HepG2 (cell line): ENCODE measurements around the gene NUP214. TPM values are rescaled to one million over a fixed set of nuclear protein-coding genes. Genes with fewer than 3 reads are reported as not detected.

ENCODE experiments used
- ATAC-seq: fragments of 200-7000 bp; cut with Tn5 transposase; 3 replicates; pipeline ENCODE4 v1.9.1; 2020; ENCODE audit warnings: mild to moderate bottlenecking, moderate library complexity
- BruUV-seq: library from RNA; stranded (reverse); fragments of 400-500 nt; replicated peaks from 2 replicates; lab custom pipeline; 2021; lab: Mats Ljungman, UMichigan
- CTCF ChIA-PET: fragments of 300-600 bp; formaldehyde crosslinking; extraction: SDS; loops from one replicate; lab custom pipeline; 2021; ENCODE audit warnings: low total read pairs, inconsistent platforms, low intra/inter-chr PET ratio; lab: Yijun Ruan, JAX
- POLR2A ChIA-PET: fragments of 350-600 bp; sonication (Branson Sonifier 250); formaldehyde crosslinking; loops from one replicate; lab custom pipeline; 2020; ENCODE audit warnings: antibody characterized with exemption, inconsistent platforms; lab: Yijun Ruan, JAX
- DNase-seq: peaks from one replicate; pipeline ENCODE4 v3.0.0-alpha.2; 2015; ENCODE audit warnings: low spot score
- FAIRE-seq: peaks from 3 replicates; lab custom pipeline; 2011; peaks lifted over from hg19 to GRCh38; lab: Jason Lieb, UNC
- H2AFZ ChIP-seq: one replicate; pipeline ENCODE4 v1.6.1; 2011; ENCODE audit warnings: low read length, inconsistent platforms
- H3K27ac ChIP-seq: fragments of 300-600 bp; 3 replicates; pipeline ENCODE4 v1.8.0; 2011; ENCODE audit warnings: mixed run types, mild to moderate bottlenecking, mixed read lengths, low read length, inconsistent platforms; ENCODE audit not compliant: insufficient read depth; ENCODE audit errors: extremely low read length
- H3K27me3 ChIP-seq, 2 experiments: fragments of 200-600 bp in 1 of 2; 2 replicates in 1 of 2; 3 replicates in 1 of 2; pipeline versions ENCODE4 v1.6.0 to v1.8.0; 2011; ENCODE audit warnings: low read length in 2 of 2, mild to moderate bottlenecking in 2 of 2, moderate library complexity in 2 of 2, inconsistent platforms in 1 of 2; ENCODE audit not compliant: insufficient read depth in 2 of 2, control insufficient read depth in 1 of 2
- H3K36me3 ChIP-seq, 2 experiments: fragments of 200-600 bp in 1 of 2; replicated peaks in 1 of 2; 2 replicates in 1 of 2; 3 replicates in 1 of 2; pipeline versions ENCODE4 v1.5.1 to v1.8.0; 2011; ENCODE audit warnings: low read length in 2 of 2, inconsistent platforms in 1 of 2; ENCODE audit not compliant: insufficient read depth in 2 of 2, control insufficient read depth in 1 of 2
- H3K4me1 ChIP-seq: 2 replicates; pipeline ENCODE4 v1.5.1; 2012; ENCODE audit warnings: low read length, inconsistent platforms; ENCODE audit not compliant: insufficient read depth
- H3K4me2 ChIP-seq: 2 replicates; pipeline ENCODE4 v1.6.0; 2011; ENCODE audit warnings: low read depth, low read length, inconsistent platforms
- H3K4me3 ChIP-seq, 3 experiments: fragments of 200-600 bp in 1 of 3; sonication (generic), shearing (Covaris generic) in 1 of 3; replicated peaks in 1 of 3; 2 replicates each; pipeline ENCODE4 v1.5.1; 2011 to 2016; ENCODE audit warnings: low read length in 3 of 3, inconsistent platforms in 2 of 3, low read depth in 2 of 3, mild to moderate bottlenecking in 2 of 3, control low read depth in 1 of 3, mixed read lengths in 1 of 3; ENCODE audit not compliant: insufficient read depth in 1 of 3
- H3K79me2 ChIP-seq: one replicate; pipeline ENCODE4 v1.6.1; 2011; ENCODE audit warnings: low read length, inconsistent platforms; ENCODE audit not compliant: insufficient read depth
- H3K9ac ChIP-seq: 2 replicates; pipeline ENCODE4 v1.6.0; 2011; ENCODE audit warnings: mild to moderate bottlenecking, low read depth, low read length, inconsistent platforms; ENCODE audit not compliant: insufficient read depth
- H3K9me3 ChIP-seq: 2 replicates; pipeline ENCODE4 v1.5.1; 2012; ENCODE audit warnings: mild to moderate bottlenecking, low read length
- H4K20me1 ChIP-seq: 2 replicates; pipeline ENCODE4 v1.6.0; 2011; ENCODE audit warnings: inconsistent platforms, mild to moderate bottlenecking, low read length, moderate library complexity; ENCODE audit not compliant: insufficient read depth
- GATA4 ChIP-seq: sonication (generic); IDR thresholded peaks from 2 replicates; pipeline ENCODE4 v1.6.1; 2016; ENCODE audit warnings: antibody characterized with exemption, low read depth, borderline replicate concordance
- GTF2F1 ChIP-seq: fragments of 150-350 bp; IDR thresholded peaks from 2 replicates; pipeline ENCODE4 v1.6.1; 2014; ENCODE audit warnings: low read length
- MEIS1 ChIP-seq: sonication (generic); formaldehyde crosslinking; IDR thresholded peaks from 2 replicates; pipeline ENCODE4 v1.9.0; 2021; ENCODE audit warnings: mild to moderate bottlenecking, missing genetic modification reagents, moderate library complexity, borderline replicate concordance
- MYC ChIP-seq: sonication (generic); formaldehyde crosslinking; IDR thresholded peaks from 2 replicates; pipeline ENCODE4 v1.9.0; 2021; ENCODE audit warnings: missing genetic modification reagents, borderline replicate concordance
- SMAD9 ChIP-seq: sonication (generic); formaldehyde crosslinking; IDR thresholded peaks from 2 replicates; pipeline ENCODE4 v1.5.1; 2020; ENCODE audit warnings: mild to moderate bottlenecking, missing genetic modification reagents
- ZNF33B ChIP-seq: sonication (generic); formaldehyde crosslinking; IDR thresholded peaks from 2 replicates; pipeline ENCODE4 v1.5.1; 2020; ENCODE audit warnings: mild to moderate bottlenecking, missing genetic modification reagents
- ZNF460 ChIP-seq: sonication (generic); formaldehyde crosslinking; IDR thresholded peaks from 2 replicates; pipeline ENCODE4 v1.5.1; 2020; ENCODE audit warnings: missing genetic modification reagents, mild to moderate bottlenecking, borderline replicate concordance
- ZNF570 ChIP-seq: sonication (generic); formaldehyde crosslinking; IDR thresholded peaks from 2 replicates; pipeline ENCODE4 v1.4.0; 2020; ENCODE audit warnings: mild to moderate bottlenecking, missing genetic modification reagents, borderline replicate concordance
- ZNF720 ChIP-seq: sonication (generic); formaldehyde crosslinking; IDR thresholded peaks from 2 replicates; pipeline ENCODE4 v1.4.0; 2020; ENCODE audit warnings: missing genetic modification reagents
- ZNF841 ChIP-seq: sonication (generic); formaldehyde crosslinking; IDR thresholded peaks from 2 replicates; pipeline ENCODE4 v1.8.1; 2023; ENCODE audit warnings: missing genetic modification reagents, borderline replicate concordance
- WGBS: methylation state at CpG from one replicate; pipeline ENCODE4 v1.1.6; 2017; ENCODE audit warnings: low lambda C conversion rate; 5-methylcytosine and 5-hydroxymethylcytosine counted together
- in situ Hi-C: cut with HindIII; loops from 2 replicates; pipeline ENCODE4 v1.10.0; 2017; ENCODE audit warnings: low pct_unique_long_range_greater_than_20kb; ENCODE audit not compliant: extremely low pct_ligation_motif_present
- intact Hi-C: fragments of 100-400 bp; cut with micrococcal nuclease; formaldehyde crosslinking; loops from one replicate; pipeline ENCODE4 v1.10.0; 2022; ENCODE audit not compliant: unreplicated experiment
- polyA plus RNA-seq, 8 experiments: library from polyadenylated mRNA; depleted of rRNA in 3 of 8; stranded (reverse) in 7 of 8; unstranded in 1 of 8; fragments of >200 nt; fragmentation: Illumina TruSeq in 4 of 8; extraction: Trizol in 4 of 8; gene quantifications; 2 replicates each; pipeline versions ENCODE4 v1.2.1 to v1.2.3, GENCODE V29; 2011 to 2016; ENCODE audit warnings: low read depth in 4 of 8, missing spikeins in 1 of 8, mixed read lengths in 1 of 8; ENCODE audit not compliant: insufficient read depth in 1 of 8
- total RNA-seq, 5 experiments: library from RNA; depleted of rRNA; stranded (reverse); fragments of >200 nt; fragmentation: Illumina TruSeq; extraction: Trizol; gene quantifications; 2 replicates each; pipeline ENCODE4 v1.2.3, GENCODE V29; 2016; ENCODE audit warnings: low read depth in 1 of 5
- TF ChIP-seq, protein P1 (sequence below): sonication (generic); formaldehyde crosslinking; IDR thresholded peaks from 2 replicates; pipeline ENCODE4 v1.4.0; 2020; ENCODE audit warnings: mild to moderate bottlenecking, low read depth, missing genetic modification reagents
- TF ChIP-seq, protein P2 (sequence below): sonication (generic); formaldehyde crosslinking; IDR thresholded peaks from 2 replicates; pipeline ENCODE4 v1.5.0; 2020; ENCODE audit warnings: mild to moderate bottlenecking, missing genetic modification reagents
- TF ChIP-seq, protein P3 (sequence below): sonication (generic); formaldehyde crosslinking; IDR thresholded peaks from 2 replicates; pipeline ENCODE4 v1.4.0; 2020; ENCODE audit warnings: missing genetic modification reagents

NUP214 gene
- total and polyA plus RNA-seq, 2 of the 13 experiments (the other 11 are each of a cell fraction or from before 2014, with no cell fraction given): 8.4 to 16.0 TPM

DNA sequence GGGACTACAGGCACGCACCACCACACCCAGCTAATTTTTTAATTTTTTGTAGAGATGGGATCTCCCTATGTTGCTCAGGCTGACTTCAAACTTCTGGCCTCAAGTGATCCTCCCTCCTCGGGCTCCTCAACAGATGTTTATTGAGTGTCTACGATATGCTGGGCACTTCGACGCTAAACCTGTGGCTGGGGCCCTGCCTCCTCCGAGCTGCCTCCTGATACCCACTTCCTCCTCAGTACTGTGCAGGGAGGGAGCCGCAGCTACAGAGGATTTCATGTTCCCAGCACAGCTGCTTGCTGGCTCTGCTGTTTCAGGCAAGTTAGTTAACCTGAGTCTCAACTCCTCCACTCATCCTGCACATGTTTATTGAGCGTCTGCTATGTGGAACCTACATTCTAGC lies 19.4 kb upstream of the NUP214 start:
- POLR2A ChIA-PET: no interaction called here
- H2AFZ ChIP-seq: no peak overlapping the region
- TF ChIP-seq GTF2F1: no peak
- TF ChIP-seq GATA4: no peak
- TF ChIP-seq MYC (CRISPR knock-in tag): no peak
- no peak for TF ChIP-seq ZNF460 (CRISPR knock-in tag)
- TF ChIP-seq ZNF33B: no peak
- TF ChIP-seq, protein P1, sequence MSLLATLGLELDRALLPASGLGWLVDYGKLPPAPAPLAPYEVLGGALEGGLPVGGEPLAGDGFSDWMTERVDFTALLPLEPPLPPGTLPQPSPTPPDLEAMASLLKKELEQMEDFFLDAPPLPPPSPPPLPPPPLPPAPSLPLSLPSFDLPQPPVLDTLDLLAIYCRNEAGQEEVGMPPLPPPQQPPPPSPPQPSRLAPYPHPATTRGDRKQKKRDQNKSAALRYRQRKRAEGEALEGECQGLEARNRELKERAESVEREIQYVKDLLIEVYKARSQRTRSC: no peak
- TF ChIP-seq ZNF570: no peak
- TF ChIP-seq SMAD9: no peak
- TF ChIP-seq, all 625 proteins: peak for 0
- no peaks in the 10 kb centered on the region for H3K36me3 ChIP-seq
- in situ Hi-C loops: no loop called here
- intact Hi-C loops: no loop called here
- H3K9me3 ChIP-seq: no peaks in the 10 kb centered on the region
- H3K4me1 ChIP-seq: peaks cover 1% of the 10 kb centered on the region
- 93% methylated on average over 8 of the region's 8 CpGs for WGBS
- FAIRE-seq: no peak
- no peak overlapping the region for H3K9ac ChIP-seq
- DNase-seq: no peak
- H3K79me2 ChIP-seq: no peaks in the 10 kb centered on the region
- no peaks in the 10 kb centered on the region for H4K20me1 ChIP-seq
- no peak for ATAC-seq
- no peak overlapping the region for H3K27ac ChIP-seq
- H3K4me3 ChIP-seq: no peak overlapping the region
- CTCF ChIA-PET: no interaction called here
- BruUV-seq: no TSS peak
- H3K27me3 ChIP-seq: no peaks in the 10 kb centered on the region
- H3K4me2 ChIP-seq: no peak overlapping the region

DNA sequence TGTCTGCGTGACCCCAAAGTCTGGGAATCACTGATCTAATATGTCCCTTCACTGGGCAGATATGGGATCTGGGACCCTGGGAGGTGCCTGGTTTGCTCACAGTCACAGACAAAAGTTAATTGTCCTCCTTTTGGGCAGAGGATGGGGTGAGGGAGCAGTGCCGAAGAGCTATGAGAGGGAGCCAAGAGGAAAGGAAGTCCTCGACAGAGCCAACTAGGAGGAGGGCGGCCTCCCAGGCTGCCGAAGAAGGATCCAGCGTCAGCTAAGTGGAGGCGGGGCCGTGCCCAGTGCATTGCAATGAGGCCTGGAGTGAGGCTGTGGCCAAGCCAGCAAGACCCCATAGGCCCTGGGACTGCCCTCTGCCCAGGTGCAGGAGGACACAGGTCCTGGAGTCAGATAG lies 17.6 kb upstream of the NUP214 start:
- Histone ChIP-seq H3K4me2 (no peak overlapping the region), H3K36me3 (no peaks in the 10 kb centered on the region), H3K4me3 (no peak overlapping the region), H3K9ac (no peak overlapping the region), H3K27ac (no peak overlapping the region), H3K9me3 (no peaks in the 10 kb centered on the region), H3K79me2 (no peaks in the 10 kb centered on the region), H4K20me1 (no peaks in the 10 kb centered on the region), H2AFZ (no peak overlapping the region), H3K4me1 (peaks cover 17% of the 10 kb centered on the region), H3K27me3 (no peaks in the 10 kb centered on the region)
- in situ Hi-C loops (no loop called here), intact Hi-C loops (no loop called here)
- 84% methylated on average over 8 of the region's 8 CpGs for WGBS
- BruUV-seq: no TSS peak
- ChIA-PET POLR2A (interaction anchor here (1.4 kb wide), 1 partner anchor 10 kb away, joined by 4 read pairs; no protein-coding TSS in a partner anchor), CTCF (no interaction called here)
- TF ChIP-seq, protein P2, sequence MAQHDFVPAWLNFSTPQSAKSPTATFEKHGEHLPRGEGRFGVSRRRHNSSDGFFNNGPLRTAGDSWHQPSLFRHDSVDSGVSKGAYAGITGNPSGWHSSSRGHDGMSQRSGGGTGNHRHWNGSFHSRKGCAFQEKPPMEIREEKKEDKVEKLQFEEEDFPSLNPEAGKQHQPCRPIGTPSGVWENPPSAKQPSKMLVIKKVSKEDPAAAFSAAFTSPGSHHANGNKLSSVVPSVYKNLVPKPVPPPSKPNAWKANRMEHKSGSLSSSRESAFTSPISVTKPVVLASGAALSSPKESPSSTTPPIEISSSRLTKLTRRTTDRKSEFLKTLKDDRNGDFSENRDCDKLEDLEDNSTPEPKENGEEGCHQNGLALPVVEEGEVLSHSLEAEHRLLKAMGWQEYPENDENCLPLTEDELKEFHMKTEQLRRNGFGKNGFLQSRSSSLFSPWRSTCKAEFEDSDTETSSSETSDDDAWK (CRISPR knock-in tag): no peak
- TF ChIP-seq ZNF841 (CRISPR knock-in tag): no peak
- no peak for TF ChIP-seq ZNF720
- no peak for TF ChIP-seq MEIS1 (CRISPR knock-in tag)
- TF ChIP-seq, protein P3, sequence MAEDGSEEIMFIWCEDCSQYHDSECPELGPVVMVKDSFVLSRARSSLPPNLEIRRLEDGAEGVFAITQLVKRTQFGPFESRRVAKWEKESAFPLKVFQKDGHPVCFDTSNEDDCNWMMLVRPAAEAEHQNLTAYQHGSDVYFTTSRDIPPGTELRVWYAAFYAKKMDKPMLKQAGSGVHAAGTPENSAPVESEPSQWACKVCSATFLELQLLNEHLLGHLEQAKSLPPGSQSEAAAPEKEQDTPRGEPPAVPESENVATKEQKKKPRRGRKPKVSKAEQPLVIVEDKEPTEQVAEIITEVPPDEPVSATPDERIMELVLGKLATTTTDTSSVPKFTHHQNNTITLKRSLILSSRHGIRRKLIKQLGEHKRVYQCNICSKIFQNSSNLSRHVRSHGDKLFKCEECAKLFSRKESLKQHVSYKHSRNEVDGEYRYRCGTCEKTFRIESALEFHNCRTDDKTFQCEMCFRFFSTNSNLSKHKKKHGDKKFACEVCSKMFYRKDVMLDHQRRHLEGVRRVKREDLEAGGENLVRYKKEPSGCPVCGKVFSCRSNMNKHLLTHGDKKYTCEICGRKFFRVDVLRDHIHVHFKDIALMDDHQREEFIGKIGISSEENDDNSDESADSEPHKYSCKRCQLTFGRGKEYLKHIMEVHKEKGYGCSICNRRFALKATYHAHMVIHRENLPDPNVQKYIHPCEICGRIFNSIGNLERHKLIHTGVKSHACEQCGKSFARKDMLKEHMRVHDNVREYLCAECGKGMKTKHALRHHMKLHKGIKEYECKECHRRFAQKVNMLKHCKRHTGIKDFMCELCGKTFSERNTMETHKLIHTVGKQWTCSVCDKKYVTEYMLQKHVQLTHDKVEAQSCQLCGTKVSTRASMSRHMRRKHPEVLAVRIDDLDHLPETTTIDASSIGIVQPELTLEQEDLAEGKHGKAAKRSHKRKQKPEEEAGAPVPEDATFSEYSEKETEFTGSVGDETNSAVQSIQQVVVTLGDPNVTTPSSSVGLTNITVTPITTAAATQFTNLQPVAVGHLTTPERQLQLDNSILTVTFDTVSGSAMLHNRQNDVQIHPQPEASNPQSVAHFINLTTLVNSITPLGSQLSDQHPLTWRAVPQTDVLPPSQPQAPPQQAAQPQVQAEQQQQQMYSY (CRISPR knock-in tag): no peak
- FAIRE-seq: no peak
- no peak for DNase-seq
- ATAC-seq: no peak
